ENCODE data around the gene PSD2.

The PSD2 gene

DNA sequence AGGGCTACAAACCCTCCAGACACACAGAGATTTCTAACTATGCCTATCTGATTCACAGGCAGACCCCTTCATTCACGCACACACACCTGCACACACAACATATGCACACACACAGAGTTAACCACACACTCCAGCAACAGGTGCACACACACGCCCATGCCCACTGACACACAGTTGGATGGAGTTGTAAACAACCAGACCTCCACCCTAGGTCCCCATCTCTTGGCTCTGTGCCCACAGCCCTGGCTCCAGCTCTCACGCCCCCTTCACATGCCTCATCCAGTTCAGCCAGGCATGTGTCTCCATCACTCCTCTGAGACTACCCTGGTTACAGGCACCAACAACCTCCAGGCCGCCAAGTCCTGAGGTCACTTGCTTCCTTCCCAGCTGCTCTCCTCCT, 61.1 kb downstream of the PSD2 start:
- no peak for DNase-seq (ENCODE audit: low spot score)

DNA sequence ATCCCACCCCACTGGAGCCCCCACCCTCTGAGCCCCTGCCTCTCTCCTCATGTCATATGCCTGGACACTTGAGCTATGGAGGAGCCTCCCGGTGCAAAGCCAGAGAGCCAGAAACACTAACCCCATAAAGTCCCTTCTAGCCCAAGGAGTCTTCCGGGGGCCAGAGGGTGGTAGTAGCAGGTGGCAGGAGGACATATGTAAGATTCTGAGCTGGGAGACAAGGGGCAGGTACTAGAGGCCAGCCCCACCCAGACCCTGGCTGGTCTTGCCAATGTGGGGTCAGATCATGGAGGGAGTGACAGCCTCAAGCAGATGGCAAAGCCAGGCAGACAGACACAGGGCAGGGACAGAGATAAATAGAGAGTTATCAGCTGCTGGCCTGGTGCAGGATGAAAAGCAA, 63.4 kb downstream of the PSD2 start:
- no peak for DNase-seq (ENCODE audit: low spot score)

DNA sequence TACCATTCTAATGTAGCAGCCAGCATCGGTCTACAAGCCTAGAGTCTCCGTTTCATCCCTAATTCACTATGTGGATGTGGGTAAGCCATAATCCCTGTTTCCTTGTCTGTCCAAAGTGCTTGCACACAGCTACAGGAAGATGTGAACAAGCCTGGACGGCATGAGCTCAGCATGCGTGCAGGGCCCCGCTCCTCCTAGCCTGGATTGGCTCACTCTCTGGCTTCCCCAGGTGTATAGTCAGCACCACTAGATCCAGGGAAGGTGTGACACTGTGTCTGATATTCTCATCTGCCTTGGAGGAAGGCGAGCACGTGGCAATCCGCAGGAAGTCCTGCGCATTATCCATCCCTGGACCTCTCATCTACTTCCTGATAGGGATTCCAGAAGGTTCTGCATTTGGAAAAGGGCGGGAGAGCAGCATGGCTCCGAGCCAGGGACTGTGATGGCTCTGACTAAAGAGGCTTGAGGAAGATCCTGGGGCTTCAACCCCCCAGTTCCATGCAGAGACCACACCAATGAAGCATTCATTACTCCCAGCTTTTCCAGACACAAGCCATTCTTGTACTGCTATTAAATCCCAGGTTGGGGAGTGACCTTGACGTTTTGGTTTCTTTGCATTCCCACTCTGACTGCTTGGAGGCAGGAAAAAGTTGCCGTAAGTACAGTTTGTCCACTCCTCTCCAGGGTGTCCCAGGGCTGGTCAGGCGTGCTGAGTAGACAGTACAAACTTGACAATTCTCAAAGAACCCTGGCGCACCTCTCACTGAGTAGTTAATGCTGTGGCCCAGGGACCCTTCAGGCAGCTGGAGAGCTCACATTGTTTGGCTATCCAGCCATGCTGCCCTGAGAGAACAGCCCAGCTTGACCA, 65.6 kb downstream of the PSD2 start:
- DNase-seq (ENCODE audit: low spot score) = no peak

DNA sequence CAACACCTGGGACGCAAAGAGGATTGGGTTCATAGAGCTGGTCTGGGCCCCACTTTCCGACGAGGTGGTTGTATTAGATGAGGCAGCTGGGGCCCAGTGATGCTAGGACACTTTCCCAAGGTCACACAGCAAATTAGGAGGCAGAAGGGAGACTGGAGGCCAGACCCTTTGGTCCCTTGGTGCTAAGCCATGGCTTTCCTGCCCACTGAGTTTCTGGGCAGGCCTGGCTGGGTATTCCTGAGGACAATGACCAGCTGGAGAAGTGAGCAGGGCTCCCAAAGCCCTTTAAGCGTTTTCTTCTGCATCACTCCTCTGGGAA, 66.2 kb downstream of the PSD2 start:
- DNase-seq (ENCODE audit: low spot score) = no peak

DNA sequence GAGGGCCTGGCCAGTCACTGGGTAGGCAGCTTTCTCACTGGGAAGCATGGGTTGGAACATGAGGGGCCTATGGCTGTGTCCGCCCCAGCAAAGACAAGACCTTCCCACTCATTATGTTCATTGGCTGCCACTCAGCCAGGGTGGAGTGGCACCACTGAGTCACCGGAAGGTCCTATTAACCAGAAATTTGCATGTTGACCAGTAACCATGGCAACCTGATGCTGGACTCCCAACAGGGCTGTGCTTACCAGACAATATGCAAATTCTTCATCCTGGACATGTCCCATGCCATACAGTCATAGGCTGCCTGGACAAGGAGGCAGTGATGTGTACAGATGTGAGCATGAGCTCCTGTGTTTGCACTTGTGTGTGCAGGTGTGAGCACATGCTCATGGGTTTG, 66.7 kb downstream of the PSD2 start:
- no peak for DNase-seq (ENCODE audit: low spot score)

DNA sequence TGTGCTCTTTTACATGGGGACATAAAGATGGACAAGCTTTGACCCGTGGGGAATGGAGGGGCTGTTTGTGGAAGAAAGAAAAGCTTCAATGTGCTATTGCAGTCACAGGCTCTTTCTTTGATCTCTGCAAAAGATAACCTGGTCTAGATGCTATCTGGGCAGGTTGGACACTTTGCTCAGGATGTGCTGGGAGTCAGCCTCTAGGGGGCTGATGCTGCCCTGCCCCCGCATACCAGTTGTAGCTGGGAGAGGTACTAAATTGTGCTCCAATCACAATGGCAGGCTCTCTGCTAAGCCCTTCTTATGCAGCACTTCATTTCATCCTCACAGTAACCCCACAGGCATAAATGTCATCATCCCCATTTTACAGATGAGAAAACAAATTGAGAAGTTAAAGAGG, 67.2 kb downstream of the PSD2 start:
- no peak for DNase-seq (ENCODE audit: low spot score)

DNA sequence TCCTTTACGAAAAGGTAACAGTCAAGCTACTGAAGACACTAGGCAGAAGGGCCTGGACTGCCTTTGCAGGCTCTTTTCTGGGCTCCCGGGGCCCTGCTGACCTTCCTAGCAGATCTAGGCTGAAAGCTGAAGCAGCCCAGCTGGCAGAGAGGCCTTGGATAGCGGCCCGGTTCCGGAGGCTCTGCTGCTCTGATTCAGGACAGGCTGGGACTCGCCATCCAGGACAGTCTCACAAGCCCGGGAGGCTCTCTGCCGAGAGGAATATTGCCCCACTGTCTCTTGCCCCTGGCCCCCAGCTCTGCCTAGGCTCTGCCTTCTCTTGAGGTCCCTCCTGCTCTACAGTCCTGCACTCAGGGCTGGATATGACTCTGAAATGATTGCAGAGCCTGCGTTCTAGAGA, 67.8 kb downstream of the PSD2 start:
- DNase-seq (ENCODE audit: low spot score) = no peak

DNA sequence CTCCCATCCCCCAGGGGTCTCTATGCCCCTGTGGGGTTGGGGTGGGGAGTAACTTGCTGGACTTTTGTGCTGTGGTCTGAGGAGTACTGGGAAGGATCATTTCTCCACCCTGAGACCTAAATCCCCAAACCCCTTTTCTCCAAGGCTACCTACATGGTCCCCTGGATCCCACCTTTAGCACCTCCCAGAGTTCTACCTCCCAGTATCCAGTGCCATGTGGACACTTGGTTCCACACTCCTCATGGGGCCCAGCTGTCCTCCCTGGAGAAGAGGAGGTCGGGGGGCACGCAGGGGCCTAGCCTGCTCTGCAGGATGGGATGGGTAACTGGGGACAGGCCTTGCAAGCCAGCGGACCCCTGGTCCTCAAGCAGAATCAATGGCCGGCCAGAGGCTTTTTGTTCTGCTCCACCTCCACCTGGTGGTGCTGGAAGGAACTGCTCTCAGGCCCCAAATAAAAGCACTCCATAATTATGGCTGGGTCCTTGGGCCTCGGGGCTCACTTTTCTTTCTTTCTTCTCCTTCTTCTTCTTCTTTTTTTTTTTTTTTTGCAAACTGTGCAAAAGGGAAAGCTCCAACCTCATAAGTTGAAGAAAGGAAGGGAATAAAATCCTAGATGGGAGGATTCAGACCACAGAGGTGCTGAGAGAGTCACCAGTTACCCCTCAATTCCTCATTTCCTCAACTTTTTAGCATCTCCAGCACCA, 68.4 kb downstream of the PSD2 start:
- DNase-seq (ENCODE audit: low spot score) = peak; percentile 77

DNA sequence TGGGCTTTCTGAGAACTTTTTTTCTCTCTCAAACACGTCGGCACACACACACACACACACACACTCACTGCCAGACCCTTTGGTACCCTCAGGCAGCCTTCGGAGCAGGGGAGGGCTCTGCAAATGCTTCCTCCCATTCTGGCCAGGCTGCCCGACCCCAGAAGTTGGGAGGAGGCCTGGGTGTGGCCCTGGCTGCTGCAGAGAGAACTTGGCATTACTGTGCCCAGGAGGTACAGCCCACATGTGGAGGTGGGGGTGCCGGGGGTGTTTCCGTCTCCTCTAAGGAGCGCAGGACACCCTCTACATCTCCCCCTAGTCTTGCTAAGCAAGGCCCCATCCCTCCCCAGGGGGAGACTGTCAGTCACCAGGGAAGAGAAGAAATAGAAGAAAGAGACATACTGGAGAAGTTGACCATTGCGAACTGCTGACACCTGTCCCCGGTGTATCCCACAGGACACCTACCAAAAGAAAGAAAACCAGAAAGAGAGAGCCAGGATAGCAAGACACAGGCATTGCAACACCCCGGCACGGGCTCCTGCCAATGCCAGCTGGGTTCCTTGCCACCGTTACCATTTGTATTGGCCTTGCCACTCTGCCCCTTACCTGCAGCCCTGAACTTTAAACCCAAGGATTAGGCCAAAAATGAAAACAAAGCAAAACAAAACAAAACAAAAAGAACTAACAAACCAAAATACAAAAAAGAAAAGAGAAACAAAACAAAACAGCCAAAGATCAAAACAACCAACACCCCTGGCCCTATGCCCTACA, 69.3 kb downstream of the PSD2 start:
- no peak for DNase-seq (ENCODE audit: low spot score)

DNA sequence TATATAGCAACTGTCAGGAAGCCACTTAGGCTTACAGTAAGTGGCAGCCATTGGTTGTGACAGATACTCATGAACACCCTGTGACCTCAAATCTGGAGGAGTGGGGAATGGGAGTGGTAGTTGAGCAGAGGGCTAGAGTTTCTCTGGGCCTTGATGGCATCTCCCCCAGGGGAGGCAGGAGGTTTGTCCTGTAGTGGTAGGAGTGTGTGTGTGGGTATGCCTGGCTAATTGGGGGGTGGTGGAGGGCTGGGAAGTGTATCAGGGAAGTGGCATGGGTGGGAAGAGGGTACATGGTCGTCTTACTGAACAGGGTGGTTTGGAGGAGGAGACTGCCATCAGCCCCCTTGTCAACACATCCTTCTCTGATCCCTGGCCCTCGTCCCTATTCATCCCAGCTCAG, 71.5 kb downstream of the PSD2 start:
- DNase-seq (ENCODE audit: low spot score) = no peak

DNA sequence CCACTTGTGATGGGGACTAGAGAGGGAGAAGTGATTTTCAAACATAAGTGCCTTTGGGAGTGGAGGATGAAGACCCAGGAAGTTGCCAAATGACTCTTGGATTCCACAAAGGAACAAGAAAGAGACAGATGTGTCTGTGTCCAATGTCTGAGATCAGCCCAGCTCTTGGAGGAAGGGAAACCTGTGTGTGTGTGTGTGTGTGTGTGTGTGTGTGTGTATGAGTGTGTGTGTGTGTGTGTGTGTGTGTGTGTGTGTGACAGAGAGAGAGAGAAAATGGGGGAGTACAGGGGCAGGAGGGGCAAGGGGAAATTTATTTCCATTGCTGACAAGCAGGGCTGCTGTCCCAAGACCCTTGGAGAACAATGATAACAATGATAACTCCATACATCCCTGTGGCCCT, 72.0 kb downstream of the PSD2 start:
- no peak for DNase-seq (ENCODE audit: low spot score)

DNA sequence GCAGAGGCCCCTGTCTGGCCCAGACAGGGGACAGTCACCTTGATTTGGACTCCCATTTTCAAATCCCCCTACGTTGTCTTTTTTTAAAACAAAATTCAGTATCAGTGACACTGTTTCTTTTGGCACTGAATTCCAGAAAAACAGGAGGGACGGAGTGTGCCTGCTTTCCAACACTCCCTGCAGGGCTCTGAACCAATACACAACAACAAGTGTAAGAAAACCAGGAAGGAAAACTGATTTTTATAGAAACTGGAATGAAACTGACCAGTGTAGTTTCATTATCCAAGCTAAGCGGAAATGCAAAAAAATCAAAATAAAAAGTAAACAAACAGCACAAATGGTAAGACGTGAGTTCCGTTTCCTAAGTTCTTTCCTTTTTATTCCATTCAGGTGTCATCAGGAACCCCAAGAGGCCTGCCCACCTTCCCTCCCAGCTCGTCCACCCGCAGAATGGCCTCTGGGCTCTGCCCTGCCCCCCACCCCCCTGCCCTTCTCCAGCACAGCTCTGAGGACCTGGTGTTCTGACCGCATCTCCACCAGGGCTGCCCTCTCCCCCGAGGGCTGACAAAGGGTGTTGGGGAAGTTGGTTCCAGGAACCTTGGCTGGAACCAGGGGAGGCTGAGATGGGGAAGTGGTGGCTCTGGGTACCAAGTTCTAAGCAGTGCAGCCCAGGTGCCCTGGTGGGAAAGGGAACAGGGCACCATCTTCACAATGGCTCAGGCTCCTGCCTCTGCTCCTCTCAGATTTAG, 73.6 kb downstream of the PSD2 start:
- no peak for DNase-seq (ENCODE audit: low spot score)

DNA sequence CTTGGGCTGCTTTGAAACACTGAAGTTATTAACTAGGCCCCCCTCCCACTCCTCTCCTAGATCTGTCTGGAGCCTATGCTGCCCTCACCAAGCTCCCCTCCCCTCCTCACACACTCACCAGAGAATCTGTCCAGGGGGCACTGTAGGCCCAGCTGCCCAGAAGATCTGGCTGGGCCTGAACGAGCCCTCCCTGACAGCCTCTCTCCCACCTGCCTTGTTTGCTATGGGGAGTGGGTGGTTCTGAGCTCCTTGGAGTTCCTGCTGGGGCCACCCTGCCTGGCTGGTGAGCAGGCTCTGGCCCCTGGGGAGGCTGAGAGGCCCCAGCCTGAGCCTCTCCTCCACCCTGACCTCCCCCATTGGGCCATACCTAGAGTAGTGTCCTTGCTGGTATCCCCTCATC, 75.1 kb downstream of the PSD2 start:
- DNase-seq (ENCODE audit: low spot score) = no peak

DNA sequence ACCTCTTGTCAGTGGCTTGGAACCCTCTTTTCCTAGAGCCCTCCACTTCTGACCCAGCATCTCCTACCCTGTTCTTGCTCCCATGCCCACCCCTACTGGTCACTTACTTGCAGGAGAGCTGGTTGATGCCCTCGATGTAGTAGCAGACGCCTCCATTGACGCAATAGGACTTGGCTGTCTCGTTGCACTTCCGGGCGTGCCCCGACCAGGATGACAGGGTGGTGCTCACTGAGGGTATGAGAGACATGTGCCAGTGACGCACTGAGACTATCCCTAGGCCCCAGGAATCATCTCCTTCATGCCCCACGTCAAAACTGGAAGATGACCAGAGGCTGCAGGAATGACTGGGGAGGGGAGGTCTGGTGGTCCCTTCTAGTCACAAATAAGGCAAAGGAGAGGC, 76.0 kb downstream of the PSD2 start:
- DNase-seq (ENCODE audit: low spot score) = no peak

DNA sequence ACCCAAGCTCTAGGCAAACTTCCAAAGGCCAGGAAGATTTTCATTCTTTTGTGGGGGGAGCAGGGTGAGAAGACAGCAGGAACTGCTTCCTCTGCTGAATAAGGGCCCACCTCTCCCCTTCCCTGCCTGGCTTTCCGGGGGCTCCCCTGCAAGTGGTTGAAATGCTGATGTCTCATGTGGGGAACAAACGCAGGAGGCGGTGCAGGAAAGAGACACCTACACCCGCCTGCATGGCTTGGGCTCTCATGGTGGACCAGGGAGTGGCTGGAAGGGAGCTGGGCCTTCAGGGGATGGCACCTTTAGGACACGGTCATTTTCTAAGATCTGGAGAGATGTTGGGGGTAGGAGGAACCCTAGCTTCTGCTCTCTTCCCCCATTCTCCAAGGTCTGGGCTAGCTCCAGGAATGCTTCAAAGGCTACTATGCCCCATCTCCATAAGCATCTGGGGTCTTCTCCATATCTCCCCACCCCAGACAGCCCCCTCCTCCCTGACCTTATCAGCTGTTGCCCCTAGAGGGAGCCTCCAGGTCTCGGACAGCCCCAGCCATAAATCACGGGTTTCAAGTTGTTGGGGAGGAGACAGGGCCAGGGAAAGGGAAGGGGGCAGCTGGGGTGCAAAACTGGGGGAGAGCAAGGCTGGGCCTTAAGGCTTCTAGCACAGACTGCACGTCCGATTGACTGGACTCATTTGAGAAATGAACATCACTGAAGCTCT, 76.6 kb downstream of the PSD2 start:
- no peak for DNase-seq (ENCODE audit: low spot score)

DNA sequence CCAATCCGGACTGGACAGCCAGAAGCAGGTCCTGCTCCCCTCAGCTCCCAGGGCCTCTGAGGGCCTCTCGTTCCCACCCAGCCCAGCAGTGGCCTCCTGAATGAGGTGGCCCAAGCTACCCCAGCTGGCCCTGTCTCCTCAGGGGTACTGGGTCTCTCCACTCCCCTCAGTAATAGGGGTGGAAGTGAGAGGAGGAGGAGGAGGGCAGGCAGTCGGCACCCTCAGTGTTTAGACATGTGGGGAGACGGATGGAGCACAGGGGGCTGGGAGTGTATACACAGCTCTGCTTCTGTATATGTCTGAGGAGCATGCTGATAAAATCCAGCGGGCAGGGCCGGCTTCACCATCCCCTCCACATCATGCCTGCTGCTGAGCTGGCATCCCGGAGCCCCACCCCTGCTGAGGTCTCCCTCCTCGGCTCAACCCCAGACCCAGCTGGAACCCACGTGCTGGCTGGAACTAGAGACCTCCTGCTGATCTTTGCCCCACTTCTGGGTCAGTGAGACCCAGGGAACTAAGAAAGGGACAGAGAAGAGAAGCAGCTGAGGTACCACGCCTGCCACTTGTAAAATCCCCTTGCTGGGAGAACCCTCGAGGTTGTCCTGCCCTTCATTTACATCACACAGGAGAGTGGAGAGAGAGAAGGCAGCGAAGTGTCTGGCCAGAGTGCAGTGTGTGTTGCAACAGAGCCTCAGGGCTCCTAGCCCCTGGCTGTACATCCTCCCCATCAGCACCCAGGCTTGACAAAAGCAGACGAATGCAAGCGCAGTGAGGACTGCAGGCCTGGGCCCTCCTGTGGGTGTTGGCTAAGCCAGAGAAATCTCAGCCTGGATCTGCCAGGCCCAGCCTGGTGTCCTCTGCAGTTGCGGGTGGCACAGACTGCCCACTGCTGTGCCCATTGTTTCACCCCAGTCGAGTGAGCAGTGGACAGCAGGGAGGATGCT, 77.5 kb downstream of the PSD2 start:
- no peak for DNase-seq (ENCODE audit: low spot score)

DNA sequence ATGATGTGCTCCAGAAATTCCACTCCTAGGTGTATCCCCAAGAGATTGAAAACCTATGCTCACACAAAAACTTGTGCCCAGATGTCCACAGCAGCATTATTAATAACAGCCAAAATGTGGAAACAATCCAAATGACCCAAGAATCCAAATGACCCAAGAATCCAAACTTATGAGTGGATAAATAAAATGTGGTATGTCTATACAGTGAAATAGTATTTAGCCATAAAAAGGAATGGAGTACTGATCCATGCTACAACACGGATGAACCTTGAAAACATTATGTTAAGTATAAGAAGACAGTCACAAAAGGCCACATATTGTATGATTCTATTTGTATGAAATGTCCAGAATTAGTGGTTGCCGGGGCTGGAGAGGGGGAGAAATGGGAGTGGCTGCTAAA, 80.3 kb downstream of the PSD2 start:
- no peak for DNase-seq (ENCODE audit: low spot score)

DNA sequence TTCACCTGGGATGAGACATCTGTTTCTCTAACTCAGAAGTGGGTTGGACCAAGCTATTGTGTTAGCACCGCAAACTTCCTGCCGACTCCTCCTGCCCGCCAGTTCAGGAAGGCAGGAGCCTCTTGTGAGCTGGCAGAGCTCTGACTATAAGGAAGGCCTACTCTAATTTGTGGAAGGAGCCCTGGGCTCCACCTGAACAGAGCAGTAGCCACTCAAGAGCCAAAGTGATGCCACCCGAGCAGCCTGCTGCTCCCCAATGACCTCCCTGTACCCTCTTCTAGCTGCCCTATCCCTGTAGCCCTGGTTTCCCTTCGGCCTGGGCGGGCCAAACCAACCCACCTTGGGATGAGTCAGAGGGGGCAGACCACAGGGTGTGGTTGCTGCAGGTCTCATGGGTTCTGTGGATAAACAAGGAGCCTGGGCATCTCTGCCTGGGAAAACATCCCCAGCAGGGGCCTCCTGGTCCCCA, 81.6 kb downstream of the PSD2 start:
- DNase-seq (ENCODE audit: low spot score) = no peak

DNA sequence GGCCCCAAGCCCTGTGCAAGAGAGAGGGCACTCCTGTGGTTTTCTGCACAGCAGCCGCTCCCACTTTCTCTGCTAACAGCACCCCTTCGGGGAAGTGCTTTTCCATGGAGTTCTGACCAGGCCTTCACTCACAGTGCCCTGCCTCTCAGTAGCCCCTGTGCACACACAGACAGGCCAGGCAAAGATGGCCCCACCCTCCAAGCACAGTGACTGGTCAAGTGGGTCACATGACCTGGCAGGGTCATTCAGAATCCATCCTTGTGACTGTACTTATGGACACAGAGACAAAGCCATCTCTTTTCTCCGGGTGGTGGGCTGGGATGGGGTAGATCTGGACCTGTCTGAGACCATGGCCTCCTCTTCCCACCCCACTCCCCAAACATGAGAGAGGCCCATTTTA, 82.5 kb downstream of the PSD2 start:
- no peak for DNase-seq (ENCODE audit: low spot score)

DNA sequence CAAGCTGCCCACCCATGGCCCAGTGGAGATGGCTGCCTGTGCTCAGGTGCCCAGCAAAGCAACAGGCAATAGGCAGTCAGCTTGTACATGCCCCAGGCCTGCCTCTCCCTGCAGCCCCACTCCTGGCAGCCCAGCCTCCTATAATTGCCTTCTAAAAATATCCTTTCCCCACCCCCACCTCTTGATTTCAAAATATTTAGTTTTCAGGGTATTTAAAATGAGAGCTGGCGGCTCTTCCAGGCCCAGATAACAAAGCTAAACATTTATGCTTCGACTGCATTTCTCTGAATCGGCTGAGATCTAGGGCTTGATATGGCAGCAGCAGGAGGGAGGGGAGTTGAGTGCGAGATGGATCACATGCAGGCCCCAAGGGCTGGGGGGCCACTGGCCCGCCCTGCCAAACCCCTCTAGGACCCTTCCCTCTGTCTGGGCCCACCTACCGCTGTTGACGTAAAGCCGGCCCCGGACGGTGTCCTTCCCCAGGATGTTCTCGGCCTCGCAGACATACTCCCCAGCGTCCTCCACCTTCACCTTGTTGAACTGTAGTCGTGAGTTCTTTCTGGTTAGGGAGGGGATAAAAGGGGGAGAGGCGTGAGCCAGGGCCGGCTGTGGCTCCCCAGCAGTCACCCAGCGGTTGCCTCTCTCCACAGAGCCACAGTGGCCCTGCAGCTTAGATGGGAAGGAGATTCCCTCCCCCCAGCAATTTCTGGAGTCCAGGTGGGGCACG, 85.0 kb downstream of the PSD2 start:
- no peak for DNase-seq (ENCODE audit: low spot score)

Data from ecto neural progenitor cell (in vitro differentiated cells).